Measurements from ENCODE around the gene PLCD3. TPM values are rescaled to one million over a fixed set of nuclear protein-coding genes. Genes with fewer than 3 reads are reported as not detected.
A peak's percentile ranks its signal among the peaks of the same experiment; 100 is the strongest.

PLCD3 gene
- total and polyA plus RNA-seq, 2 of the 13 experiments (the other 11 are each of a cell fraction or from before 2014, with no cell fraction given), result 11.3 to 39.1 TPM

DNA sequence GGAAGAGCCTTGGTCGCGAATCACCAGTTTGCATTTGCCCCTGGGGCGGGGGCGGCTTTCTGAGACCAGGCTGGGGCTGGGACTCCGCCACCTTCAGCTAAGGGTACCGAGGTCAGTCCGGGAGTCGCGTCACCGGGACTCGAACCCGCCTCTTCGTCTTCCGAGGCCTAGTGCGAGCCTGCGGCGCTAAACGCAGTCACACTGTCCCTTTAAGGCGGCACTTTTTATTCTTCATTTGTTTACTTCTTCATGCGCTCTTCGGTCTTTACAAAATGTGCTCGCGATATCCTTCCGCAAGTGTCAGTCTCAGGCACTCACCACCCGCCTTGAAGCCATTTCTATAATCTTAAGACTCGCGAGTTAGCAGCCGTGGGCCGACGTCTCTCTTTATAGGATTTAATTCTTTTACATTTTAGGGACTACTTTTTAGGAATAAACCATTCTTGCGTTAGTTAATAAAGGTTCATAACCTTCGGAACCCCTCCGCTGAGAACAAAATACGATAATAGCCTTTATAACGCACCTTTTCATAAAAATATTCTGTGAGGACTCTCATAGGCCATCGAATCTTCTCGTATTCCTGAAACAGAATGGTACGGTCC is 15.4 kb upstream of the PLCD3 start (continued):
- TF ChIP-seq, protein P1, sequence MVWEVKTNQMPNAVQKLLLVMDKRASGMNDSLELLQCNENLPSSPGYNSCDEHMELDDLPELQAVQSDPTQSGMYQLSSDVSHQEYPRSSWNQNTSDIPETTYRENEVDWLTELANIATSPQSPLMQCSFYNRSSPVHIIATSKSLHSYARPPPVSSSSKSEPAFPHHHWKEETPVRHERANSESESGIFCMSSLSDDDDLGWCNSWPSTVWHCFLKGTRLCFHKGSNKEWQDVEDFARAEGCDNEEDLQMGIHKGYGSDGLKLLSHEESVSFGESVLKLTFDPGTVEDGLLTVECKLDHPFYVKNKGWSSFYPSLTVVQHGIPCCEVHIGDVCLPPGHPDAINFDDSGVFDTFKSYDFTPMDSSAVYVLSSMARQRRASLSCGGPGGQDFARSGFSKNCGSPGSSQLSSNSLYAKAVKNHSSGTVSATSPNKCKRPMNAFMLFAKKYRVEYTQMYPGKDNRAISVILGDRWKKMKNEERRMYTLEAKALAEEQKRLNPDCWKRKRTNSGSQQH (CRISPR knock-in tag; IDR thresholded peaks at IDR 0.05; ENCODE audit: low read depth), result no peak
- TF ChIP-seq FLYWCH1 (CRISPR knock-in tag; IDR thresholded peaks at IDR 0.05) (no peak), KLF11 (CRISPR knock-in tag; IDR thresholded peaks at IDR 0.05) (no peak), MAZ (IDR thresholded peaks at IDR 0.05; ENCODE audit: borderline replicate concordance, low read depth, low read length) (peak; percentile 67), MAZ (CRISPR knock-in tag; IDR thresholded peaks at IDR 0.05; ENCODE audit: low read depth) (0 out of 2 replicates have a peak, but pooled peaks have one; percentile 59), ETV5 (CRISPR knock-in tag; IDR thresholded peaks at IDR 0.05; ENCODE audit: borderline replicate concordance) (0 out of 2 replicates have a peak, but pooled peaks have one; percentile 14), SALL1 (CRISPR knock-in tag; IDR thresholded peaks at IDR 0.05) (peak; percentile 60; the same call in 1 of the 2 replicates), ZNF510 (CRISPR knock-in tag; IDR thresholded peaks at IDR 0.05; ENCODE audit: low read depth) (no peak), EHMT2 (IDR thresholded peaks at IDR 0.05; ENCODE audit: borderline replicate concordance, low read depth, low read length) (peak; percentile 29; the same call in 1 of the 2 replicates), ZNF652 (CRISPR knock-in tag; IDR thresholded peaks at IDR 0.05; ENCODE audit: borderline replicate concordance, low read depth) (peak; percentile 81), SCMH1 (CRISPR knock-in tag; IDR thresholded peaks at IDR 0.05; ENCODE audit: borderline replicate concordance) (no peak), ZBTB7A (CRISPR knock-in tag; IDR thresholded peaks at IDR 0.05) (peak; percentile 81), ZFP36L1 (CRISPR knock-in tag; IDR thresholded peaks at IDR 0.05) (peak; percentile 35; the same call in 1 of the 2 replicates), ISL2 (CRISPR knock-in tag; IDR thresholded peaks at IDR 0.05) (peak; percentile 52; the same call in 1 of the 2 replicates)
- TF ChIP-seq, protein P2, sequence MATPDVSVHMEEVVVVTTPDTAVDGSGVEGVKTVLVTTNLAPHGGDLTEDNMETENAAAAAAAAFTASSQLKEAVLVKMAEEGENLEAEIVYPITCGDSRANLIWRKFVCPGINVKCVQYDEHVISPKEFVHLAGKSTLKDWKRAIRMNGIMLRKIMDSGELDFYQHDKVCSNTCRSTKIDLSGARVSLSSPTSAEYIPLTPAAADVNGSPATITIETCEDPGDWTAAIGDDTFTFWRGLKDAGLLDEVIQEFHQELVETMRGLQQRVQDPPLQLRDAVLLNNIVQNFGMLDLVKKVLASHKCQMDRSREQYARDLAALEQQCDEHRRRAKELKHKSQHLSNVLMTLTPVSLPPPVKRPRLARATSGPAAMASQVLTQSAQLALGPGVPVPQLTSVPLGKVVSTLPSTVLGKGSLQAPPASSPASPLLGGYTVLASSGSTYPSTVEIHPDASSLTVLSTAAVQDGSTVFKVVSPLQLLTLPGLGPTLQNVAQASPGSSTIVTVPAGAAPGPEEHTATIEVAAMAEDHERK (CRISPR knock-in tag; IDR thresholded peaks at IDR 0.05; ENCODE audit: low read depth), result no peak
- TF ChIP-seq, protein P3, sequence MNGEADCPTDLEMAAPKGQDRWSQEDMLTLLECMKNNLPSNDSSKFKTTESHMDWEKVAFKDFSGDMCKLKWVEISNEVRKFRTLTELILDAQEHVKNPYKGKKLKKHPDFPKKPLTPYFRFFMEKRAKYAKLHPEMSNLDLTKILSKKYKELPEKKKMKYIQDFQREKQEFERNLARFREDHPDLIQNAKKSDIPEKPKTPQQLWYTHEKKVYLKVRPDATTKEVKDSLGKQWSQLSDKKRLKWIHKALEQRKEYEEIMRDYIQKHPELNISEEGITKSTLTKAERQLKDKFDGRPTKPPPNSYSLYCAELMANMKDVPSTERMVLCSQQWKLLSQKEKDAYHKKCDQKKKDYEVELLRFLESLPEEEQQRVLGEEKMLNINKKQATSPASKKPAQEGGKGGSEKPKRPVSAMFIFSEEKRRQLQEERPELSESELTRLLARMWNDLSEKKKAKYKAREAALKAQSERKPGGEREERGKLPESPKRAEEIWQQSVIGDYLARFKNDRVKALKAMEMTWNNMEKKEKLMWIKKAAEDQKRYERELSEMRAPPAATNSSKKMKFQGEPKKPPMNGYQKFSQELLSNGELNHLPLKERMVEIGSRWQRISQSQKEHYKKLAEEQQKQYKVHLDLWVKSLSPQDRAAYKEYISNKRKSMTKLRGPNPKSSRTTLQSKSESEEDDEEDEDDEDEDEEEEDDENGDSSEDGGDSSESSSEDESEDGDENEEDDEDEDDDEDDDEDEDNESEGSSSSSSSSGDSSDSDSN (CRISPR knock-in tag; IDR thresholded peaks at IDR 0.05), result no peak; the same call in 1 of the 2 replicates
- TF ChIP-seq, protein P4, sequence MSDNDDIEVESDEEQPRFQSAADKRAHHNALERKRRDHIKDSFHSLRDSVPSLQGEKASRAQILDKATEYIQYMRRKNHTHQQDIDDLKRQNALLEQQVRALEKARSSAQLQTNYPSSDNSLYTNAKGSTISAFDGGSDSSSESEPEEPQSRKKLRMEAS (IDR thresholded peaks at IDR 0.05), result peak; percentile 95
- TF ChIP-seq, protein P5, sequence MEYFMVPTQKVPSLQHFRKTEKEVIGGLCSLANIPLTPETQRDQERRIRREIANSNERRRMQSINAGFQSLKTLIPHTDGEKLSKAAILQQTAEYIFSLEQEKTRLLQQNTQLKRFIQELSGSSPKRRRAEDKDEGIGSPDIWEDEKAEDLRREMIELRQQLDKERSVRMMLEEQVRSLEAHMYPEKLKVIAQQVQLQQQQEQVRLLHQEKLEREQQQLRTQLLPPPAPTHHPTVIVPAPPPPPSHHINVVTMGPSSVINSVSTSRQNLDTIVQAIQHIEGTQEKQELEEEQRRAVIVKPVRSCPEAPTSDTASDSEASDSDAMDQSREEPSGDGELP (IDR thresholded peaks at IDR 0.05; ENCODE audit: borderline replicate concordance, low read depth), result 0 out of 2 replicates have a peak, but pooled peaks have one; percentile 12
- TF ChIP-seq, protein P6, sequence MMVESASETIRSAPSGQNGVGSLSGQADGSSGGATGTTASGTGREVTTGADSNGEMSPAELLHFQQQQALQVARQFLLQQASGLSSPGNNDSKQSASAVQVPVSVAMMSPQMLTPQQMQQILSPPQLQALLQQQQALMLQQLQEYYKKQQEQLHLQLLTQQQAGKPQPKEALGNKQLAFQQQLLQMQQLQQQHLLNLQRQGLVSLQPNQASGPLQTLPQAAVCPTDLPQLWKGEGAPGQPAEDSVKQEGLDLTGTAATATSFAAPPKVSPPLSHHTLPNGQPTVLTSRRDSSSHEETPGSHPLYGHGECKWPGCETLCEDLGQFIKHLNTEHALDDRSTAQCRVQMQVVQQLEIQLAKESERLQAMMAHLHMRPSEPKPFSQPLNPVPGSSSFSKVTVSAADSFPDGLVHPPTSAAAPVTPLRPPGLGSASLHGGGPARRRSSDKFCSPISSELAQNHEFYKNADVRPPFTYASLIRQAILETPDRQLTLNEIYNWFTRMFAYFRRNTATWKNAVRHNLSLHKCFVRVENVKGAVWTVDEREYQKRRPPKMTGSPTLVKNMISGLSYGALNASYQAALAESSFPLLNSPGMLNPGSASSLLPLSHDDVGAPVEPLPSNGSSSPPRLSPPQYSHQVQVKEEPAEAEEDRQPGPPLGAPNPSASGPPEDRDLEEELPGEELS (CRISPR knock-in tag; IDR thresholded peaks at IDR 0.05), result peak; percentile 78
